Fibroblast of the conjunctiva (primary cell): Measurements from ENCODE around the gene FAAH.
A peak's percentile ranks its signal among the peaks of the same experiment; 100 is the strongest.

Experiments used
- DNase-seq: peaks from one replicate; pipeline ENCODE4 v3.0.0-alpha.2; 2010; ENCODE audit warnings: low read depth

FAAH gene

GRCh38 chr1:46401154-46401913 lies 7.2 kb downstream of the FAAH start:
- DNase-seq = no peak

GRCh38 chr1:46401964-46402626 lies 8.0 kb downstream of the FAAH start:
- DNase-seq = peak; percentile 95

- no peak for DNase-seq
Observed at GRCh38 chr1:46403916-46404315, 9.8 kb downstream of the FAAH start.

- DNase-seq = no peak
Observed at GRCh38 chr1:46404482-46405196, 10.5 kb downstream of the FAAH start.

- no peak for DNase-seq
Observed at GRCh38 chr1:46405197-46405555, 11.1 kb downstream of the FAAH start.

- DNase-seq = no peak
Observed at GRCh38 chr1:46405724-46406123, 11.6 kb downstream of the FAAH start.

- DNase-seq = no peak
Observed at GRCh38 chr1:46406881-46407608, 12.9 kb downstream of the FAAH start.

- no peak for DNase-seq
Observed at GRCh38 chr1:46407636-46408035, 13.5 kb downstream of the FAAH start.

GRCh38 chr1:46408356-46409062 lies 14.4 kb downstream of the FAAH start:
- no peak for DNase-seq

- no peak for DNase-seq
Observed at GRCh38 chr1:46409063-46409372, 14.9 kb downstream of the FAAH start.

- DNase-seq = no peak
Observed at GRCh38 chr1:46410156-46411009, 16.3 kb downstream of the FAAH start.

GRCh38 chr1:46411010-46411405 lies 16.9 kb downstream of the FAAH start:
- DNase-seq = no peak

- DNase-seq = no peak
Observed at GRCh38 chr1:46411601-46412341, 17.7 kb downstream of the FAAH start.

GRCh38 chr1:46412893-46413595 lies 18.9 kb downstream of the FAAH start:
- no peak for DNase-seq

- no peak for DNase-seq
Observed at GRCh38 chr1:46413596-46413985, 19.5 kb downstream of the FAAH start.

- no peak for DNase-seq
Observed at GRCh38 chr1:46415514-46415913, 21.4 kb downstream of the FAAH start.

- DNase-seq = no peak
Observed at GRCh38 chr1:46418976-46419375, 24.9 kb downstream of the FAAH start.

- DNase-seq = no peak
Observed at GRCh38 chr1:46420533-46420915, 26.4 kb downstream of the FAAH start.

GRCh38 chr1:46421739-46422138 lies 27.6 kb downstream of the FAAH start:
- DNase-seq = no peak
